ENCODE results near the gene SCUBE1. TPM values are rescaled to one million over a fixed set of nuclear protein-coding genes. Genes with fewer than 3 reads are reported as not detected.

The SCUBE1 gene
- total RNA-seq, 1 experiment from 2014 or later = not detected

DNA sequence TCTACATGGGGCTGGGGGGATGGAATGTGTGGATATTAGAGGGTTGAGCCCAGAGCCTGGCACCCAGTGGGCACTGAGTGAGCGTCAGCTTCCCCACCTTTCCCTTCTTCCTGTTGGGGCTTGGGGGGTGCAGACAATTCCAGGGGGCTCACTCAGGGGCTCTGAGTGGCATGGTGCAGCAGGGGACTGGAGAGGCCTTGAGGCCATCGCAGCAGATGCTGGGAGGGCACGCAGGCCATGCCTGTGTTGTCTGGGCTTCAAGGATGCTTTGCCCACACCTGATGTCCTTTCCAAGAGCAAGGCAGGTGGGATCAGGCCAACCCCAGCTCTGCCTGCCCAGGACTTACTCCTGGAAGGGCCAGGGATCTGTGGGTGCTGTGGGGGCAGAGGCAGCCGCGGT lies 145.0 kb downstream of the SCUBE1 start:
- H3K27me3 ChIP-seq (ENCODE audit: control insufficient read depth, insufficient read depth, low read length) = no peaks in the 10 kb centered on the region
- H3K4me1 ChIP-seq (ENCODE audit: control insufficient read depth, insufficient read depth, low read length) = no peaks in the 10 kb centered on the region
- intact Hi-C loops (cut with micrococcal nuclease; ENCODE audit: unreplicated experiment) (no loop called here), in situ Hi-C loops (cut with HindIII; ENCODE audit: low pct_unique_long_range_greater_than_20kb, low sequenced_read_pairs) (no loop called here)
- no peaks in the 10 kb centered on the region for H3K9me3 ChIP-seq (ENCODE audit: control insufficient read depth, insufficient read depth, low read depth, low read length)
- no peaks in the 10 kb centered on the region for H3K36me3 ChIP-seq (ENCODE audit: control insufficient read depth, insufficient read depth, low read length)
- no peak for TF ChIP-seq SIN3A (IDR thresholded peaks at IDR 0.05; ENCODE audit: borderline replicate concordance, insufficient read depth, low read depth, low read length)
- TF ChIP-seq, protein P1, sequence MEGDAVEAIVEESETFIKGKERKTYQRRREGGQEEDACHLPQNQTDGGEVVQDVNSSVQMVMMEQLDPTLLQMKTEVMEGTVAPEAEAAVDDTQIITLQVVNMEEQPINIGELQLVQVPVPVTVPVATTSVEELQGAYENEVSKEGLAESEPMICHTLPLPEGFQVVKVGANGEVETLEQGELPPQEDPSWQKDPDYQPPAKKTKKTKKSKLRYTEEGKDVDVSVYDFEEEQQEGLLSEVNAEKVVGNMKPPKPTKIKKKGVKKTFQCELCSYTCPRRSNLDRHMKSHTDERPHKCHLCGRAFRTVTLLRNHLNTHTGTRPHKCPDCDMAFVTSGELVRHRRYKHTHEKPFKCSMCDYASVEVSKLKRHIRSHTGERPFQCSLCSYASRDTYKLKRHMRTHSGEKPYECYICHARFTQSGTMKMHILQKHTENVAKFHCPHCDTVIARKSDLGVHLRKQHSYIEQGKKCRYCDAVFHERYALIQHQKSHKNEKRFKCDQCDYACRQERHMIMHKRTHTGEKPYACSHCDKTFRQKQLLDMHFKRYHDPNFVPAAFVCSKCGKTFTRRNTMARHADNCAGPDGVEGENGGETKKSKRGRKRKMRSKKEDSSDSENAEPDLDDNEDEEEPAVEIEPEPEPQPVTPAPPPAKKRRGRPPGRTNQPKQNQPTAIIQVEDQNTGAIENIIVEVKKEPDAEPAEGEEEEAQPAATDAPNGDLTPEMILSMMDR (IDR thresholded peaks at IDR 0.05) = no peak
- no peak for TF ChIP-seq TCF7L2 (IDR thresholded peaks at IDR 0.05; ENCODE audit: low read depth, low read length)
- no peak for TF ChIP-seq POLR2AphosphoS5 (IDR thresholded peaks at IDR 0.05; ENCODE audit: low read depth, low read length)
- TF ChIP-seq, protein P2, sequence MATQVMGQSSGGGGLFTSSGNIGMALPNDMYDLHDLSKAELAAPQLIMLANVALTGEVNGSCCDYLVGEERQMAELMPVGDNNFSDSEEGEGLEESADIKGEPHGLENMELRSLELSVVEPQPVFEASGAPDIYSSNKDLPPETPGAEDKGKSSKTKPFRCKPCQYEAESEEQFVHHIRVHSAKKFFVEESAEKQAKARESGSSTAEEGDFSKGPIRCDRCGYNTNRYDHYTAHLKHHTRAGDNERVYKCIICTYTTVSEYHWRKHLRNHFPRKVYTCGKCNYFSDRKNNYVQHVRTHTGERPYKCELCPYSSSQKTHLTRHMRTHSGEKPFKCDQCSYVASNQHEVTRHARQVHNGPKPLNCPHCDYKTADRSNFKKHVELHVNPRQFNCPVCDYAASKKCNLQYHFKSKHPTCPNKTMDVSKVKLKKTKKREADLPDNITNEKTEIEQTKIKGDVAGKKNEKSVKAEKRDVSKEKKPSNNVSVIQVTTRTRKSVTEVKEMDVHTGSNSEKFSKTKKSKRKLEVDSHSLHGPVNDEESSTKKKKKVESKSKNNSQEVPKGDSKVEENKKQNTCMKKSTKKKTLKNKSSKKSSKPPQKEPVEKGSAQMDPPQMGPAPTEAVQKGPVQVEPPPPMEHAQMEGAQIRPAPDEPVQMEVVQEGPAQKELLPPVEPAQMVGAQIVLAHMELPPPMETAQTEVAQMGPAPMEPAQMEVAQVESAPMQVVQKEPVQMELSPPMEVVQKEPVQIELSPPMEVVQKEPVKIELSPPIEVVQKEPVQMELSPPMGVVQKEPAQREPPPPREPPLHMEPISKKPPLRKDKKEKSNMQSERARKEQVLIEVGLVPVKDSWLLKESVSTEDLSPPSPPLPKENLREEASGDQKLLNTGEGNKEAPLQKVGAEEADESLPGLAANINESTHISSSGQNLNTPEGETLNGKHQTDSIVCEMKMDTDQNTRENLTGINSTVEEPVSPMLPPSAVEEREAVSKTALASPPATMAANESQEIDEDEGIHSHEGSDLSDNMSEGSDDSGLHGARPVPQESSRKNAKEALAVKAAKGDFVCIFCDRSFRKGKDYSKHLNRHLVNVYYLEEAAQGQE (IDR thresholded peaks at IDR 0.05; ENCODE audit: insufficient read depth in 1 of 2, low read depth in 2 of 2, low read length in 1 of 2) = no peak
- ChIA-PET CTCF (no interaction called here), POLR2A (no interaction called here)
- H3K27ac ChIP-seq (ENCODE audit: low read length) = no peak overlapping the region
- no peak for ATAC-seq
- no TSS peak for BruUV-seq (replicated peaks)
- no peak overlapping the region for H3K4me3 ChIP-seq (ENCODE audit: low read depth in 2 of 2, low read length in 2 of 2)
- DNase-seq (ENCODE audit: low read depth, low spot score) = no peak

DNA sequence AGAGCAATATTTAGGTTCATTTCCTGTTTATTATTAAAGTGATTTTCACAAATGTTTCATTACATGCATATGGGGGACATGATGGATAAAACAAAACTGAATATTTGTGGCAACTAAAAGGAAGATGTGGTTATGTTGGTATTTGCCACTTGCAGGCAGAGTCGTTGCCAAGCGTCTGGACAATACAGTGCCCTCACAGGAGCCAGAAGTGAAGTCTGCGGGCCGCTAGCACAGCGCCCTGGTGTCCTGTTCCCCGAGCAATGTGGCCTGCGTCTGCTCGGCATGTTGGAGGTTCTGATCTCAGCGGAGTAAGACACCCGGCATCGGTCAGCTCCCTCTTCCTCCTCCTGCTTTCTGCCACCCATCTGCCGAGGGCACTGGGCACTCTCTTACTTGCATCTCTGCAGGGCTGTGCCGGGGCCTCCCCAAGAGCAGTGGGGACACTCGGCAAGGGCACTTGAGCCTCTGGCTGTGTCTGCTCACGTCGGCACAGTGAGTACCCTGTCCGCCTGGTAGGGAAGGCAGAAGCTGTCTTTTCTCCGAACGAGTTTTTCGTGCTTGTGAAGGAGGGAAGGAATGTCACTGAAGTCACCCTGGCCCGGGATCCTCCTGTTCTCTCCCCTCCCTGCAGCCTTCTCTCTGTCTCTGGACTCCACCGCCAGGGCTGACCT lies 145.8 kb downstream of the SCUBE1 start:
- DNase-seq (ENCODE audit: low read depth, low spot score) = no peak
- in situ Hi-C loops (cut with HindIII; ENCODE audit: low pct_unique_long_range_greater_than_20kb, low sequenced_read_pairs) = no loop called here
- intact Hi-C loops (cut with micrococcal nuclease; ENCODE audit: unreplicated experiment) = no loop called here

More for the DNA sequence above, 145.8 kb downstream of the SCUBE1 start:
- Histone ChIP-seq H3K36me3 (ENCODE audit: control insufficient read depth, insufficient read depth, low read length) (no peaks in the 10 kb centered on the region), H3K9me3 (ENCODE audit: control insufficient read depth, insufficient read depth, low read depth, low read length) (no peaks in the 10 kb centered on the region), H3K4me3 (ENCODE audit: low read depth in 2 of 2, low read length in 2 of 2) (no peak overlapping the region), H3K27me3 (ENCODE audit: control insufficient read depth, insufficient read depth, low read length) (no peaks in the 10 kb centered on the region), H3K4me1 (ENCODE audit: control insufficient read depth, insufficient read depth, low read length) (no peaks in the 10 kb centered on the region), H3K27ac (ENCODE audit: low read length) (no peak overlapping the region)
- ChIA-PET CTCF (no interaction called here), POLR2A (no interaction called here)
- ATAC-seq = no peak
- TF ChIP-seq, protein P2 (IDR thresholded peaks at IDR 0.05; ENCODE audit: insufficient read depth in 1 of 2, low read depth in 2 of 2, low read length in 1 of 2) = no peak
- TF ChIP-seq, protein P1 (IDR thresholded peaks at IDR 0.05) = no peak
- TF ChIP-seq POLR2AphosphoS5 (IDR thresholded peaks at IDR 0.05; ENCODE audit: low read depth, low read length) = no peak
- TF ChIP-seq SIN3A (IDR thresholded peaks at IDR 0.05; ENCODE audit: borderline replicate concordance, insufficient read depth, low read depth, low read length) = no peak
- no peak for TF ChIP-seq TCF7L2 (IDR thresholded peaks at IDR 0.05; ENCODE audit: low read depth, low read length)
- no TSS peak for BruUV-seq (replicated peaks)
